SU-DHL-6 (cell line): ENCODE results near the gene NMNAT2.

Experiments
- H2AFZ ChIP-seq: fragments of 200-600 bp; sonication (generic); 2 replicates; pipeline ENCODE4 v1.6.1; 2014; ENCODE audit warnings: low read depth, mild to moderate bottlenecking, moderate library complexity, mixed read lengths, antibody characterized with exemption, low read length; ENCODE audit not compliant: severe bottlenecking
- H3F3A ChIP-seq: fragments of 200-600 bp; shearing (Covaris generic); 2 replicates; pipeline ENCODE4 v1.6.0; 2016; ENCODE audit warnings: antibody characterized with exemption, mild to moderate bottlenecking; ENCODE audit not compliant: insufficient read depth
- H3K27ac ChIP-seq: fragments of 200-600 bp; sonication (generic); 2 replicates; pipeline ENCODE4 v1.5.1; 2016; ENCODE audit warnings: low read depth, mild to moderate bottlenecking, low read length, moderate library complexity, mixed read lengths
- H3K27me3 ChIP-seq: fragments of 200-600 bp; sonication (generic), shearing (Covaris generic); 2 replicates; pipeline ENCODE4 v1.6.0; 2014; ENCODE audit warnings: mild to moderate bottlenecking, low read length
- H3K36me3 ChIP-seq: fragments of 200-600 bp; sonication (generic); 2 replicates; pipeline ENCODE4 v1.6.1; 2014; ENCODE audit warnings: mild to moderate bottlenecking, low read length, mixed read lengths
- H3K4me2 ChIP-seq: fragments of 300-600, 200-600 bp; shearing (Covaris generic), sonication (generic); 2 replicates; pipeline ENCODE4 v1.6.0; 2014; ENCODE audit warnings: low read length, low read depth, mild to moderate bottlenecking; ENCODE audit not compliant: poor library complexity, severe bottlenecking
- H3K4me3 ChIP-seq: fragments of 200-600 bp; sonication (generic); 2 replicates; pipeline ENCODE4 v1.5.1; 2014; ENCODE audit warnings: antibody characterized with exemption, low read length, mild to moderate bottlenecking, mixed read lengths; ENCODE audit not compliant: insufficient read depth, poor library complexity, severe bottlenecking
- H3K79me2 ChIP-seq: fragments of 200-600 bp; sonication (generic); 2 replicates; pipeline ENCODE4 v1.6.1; 2014; ENCODE audit warnings: mild to moderate bottlenecking, low read length, moderate library complexity; ENCODE audit not compliant: insufficient read depth
- H3K9ac ChIP-seq: fragments of 200-600 bp; sonication (generic); 2 replicates; pipeline ENCODE4 v1.7.0; 2014; ENCODE audit warnings: mild to moderate bottlenecking, low read length
- H3K9me2 ChIP-seq: fragments of 200-600 bp; sonication (generic); replicated peaks from 2 replicates; pipeline ENCODE4 v1.6.1; 2014; ENCODE audit warnings: low read length; ENCODE audit not compliant: insufficient read depth
- H3K9me3 ChIP-seq: fragments of 200-600 bp; sonication (generic); 2 replicates; pipeline ENCODE4 v1.6.1; 2014; ENCODE audit warnings: low read length, mixed read lengths; ENCODE audit not compliant: insufficient read depth
- H4K20me1 ChIP-seq: fragments of 200-600 bp; sonication (generic); 2 replicates; pipeline ENCODE4 v1.6.1; 2014; ENCODE audit warnings: low read depth, mild to moderate bottlenecking, antibody characterized with exemption, low read length, moderate library complexity, mixed read lengths
- CTCF ChIP-seq: fragments of 200-600 bp; sonication (generic); IDR thresholded peaks from one replicate; pipeline ENCODE4 v1.5.1; 2017; ENCODE audit warnings: antibody characterized with exemption, mild to moderate bottlenecking, low read length, moderate library complexity; ENCODE audit not compliant: insufficient read depth, poor library complexity, severe bottlenecking
- EZH2phosphoT487 ChIP-seq: fragments of 200-600 bp; sonication (generic), shearing (Covaris generic); conservative IDR thresholded peaks from 2 replicates; pipeline ENCODE4 v1.6.1; 2018; ENCODE audit warnings: mild to moderate bottlenecking, antibody characterized with exemption, low read length, moderate library complexity, mixed read lengths

NMNAT2 gene

GRCh38 chr1:183219616-183220009, 198.6 kb downstream of the NMNAT2 start:
- no peaks in the 10 kb centered on the region for H3K9me2 ChIP-seq
- H3K79me2 ChIP-seq, result no peaks in the 10 kb centered on the region
- no peak overlapping the region for H3K4me3 ChIP-seq
- H3K27me3 ChIP-seq, result no peaks in the 10 kb centered on the region
- H4K20me1 ChIP-seq, result no peaks in the 10 kb centered on the region
- H3K9ac ChIP-seq, result no peak overlapping the region
- no peaks in the 10 kb centered on the region for H3F3A ChIP-seq
- no peaks in the 10 kb centered on the region for H3K9me3 ChIP-seq
- H2AFZ ChIP-seq, result no peak overlapping the region
- no peaks in the 10 kb centered on the region for H3K36me3 ChIP-seq
- H3K4me2 ChIP-seq, result no peak overlapping the region
- TF ChIP-seq EZH2phosphoT487 (no peak), CTCF (no peak)
- H3K27ac ChIP-seq, result no peak overlapping the region

- Histone ChIP-seq H3K9me2 (no peaks in the 10 kb centered on the region), H3K27me3 (no peaks in the 10 kb centered on the region), H3K9ac (no peak overlapping the region), H3K36me3 (no peaks in the 10 kb centered on the region), H4K20me1 (no peaks in the 10 kb centered on the region), H3K27ac (no peak overlapping the region), H2AFZ (no peak overlapping the region), H3K79me2 (no peaks in the 10 kb centered on the region), H3K4me3 (no peak overlapping the region), H3F3A (no peaks in the 10 kb centered on the region), H3K4me2 (no peak overlapping the region), H3K9me3 (no peaks in the 10 kb centered on the region)
- TF ChIP-seq CTCF, result no peak
- TF ChIP-seq EZH2phosphoT487, result no peak
Measured at GRCh38 chr1:183218971-183219615, 199.1 kb downstream of the NMNAT2 start.

GRCh38 chr1:183218027-183218618, 200.1 kb downstream of the NMNAT2 start:
- Histone ChIP-seq H3K79me2 (no peaks in the 10 kb centered on the region), H3F3A (no peaks in the 10 kb centered on the region), H2AFZ (no peak overlapping the region), H3K9me3 (no peaks in the 10 kb centered on the region), H3K27me3 (no peaks in the 10 kb centered on the region), H3K4me2 (no peak overlapping the region), H3K4me3 (no peak overlapping the region), H3K9me2 (no peaks in the 10 kb centered on the region), H3K9ac (no peak overlapping the region), H4K20me1 (no peaks in the 10 kb centered on the region), H3K27ac (no peak overlapping the region), H3K36me3 (no peaks in the 10 kb centered on the region)
- TF ChIP-seq EZH2phosphoT487, result no peak
- TF ChIP-seq CTCF, result no peak
